Measurements from ENCODE around the gene GJD4.

GRCh38 chr10:35581655-35582054, 23.5 kb upstream of the GJD4 start:
- no peak for TF ChIP-seq CTCF (conservative IDR thresholded peaks at IDR 0.05; ENCODE audit: low read depth, low read length)
- TF ChIP-seq EZH2 (IDR thresholded peaks at IDR 0.05; ENCODE audit: borderline replicate concordance, low read depth, low read length, poor library complexity, severe bottlenecking) = no peak
